WTC11 (cell line): ENCODE data around the gene PKP3.

ENCODE experiments used
- ATF1 ChIP-seq: sonication (generic); formaldehyde crosslinking; IDR thresholded peaks from 2 replicates; pipeline ENCODE4 v1.8.1; 2023; ENCODE audit warnings: mild to moderate bottlenecking, moderate library complexity, missing genetic modification reagents
- GRHL2 ChIP-seq: fragments of 250-450 bp; sonication (Bioruptor Pico); IDR thresholded peaks from 2 replicates; pipeline ENCODE4 v1.8.0; 2022; ENCODE audit warnings: mild to moderate bottlenecking, moderate library complexity; ENCODE audit not compliant: insufficient replicate concordance, severe bottlenecking
- TF ChIP-seq, protein P1 (sequence below): sonication (generic); formaldehyde crosslinking; IDR thresholded peaks from 2 replicates; pipeline ENCODE4 v1.8.0; 2022; ENCODE audit warnings: mild to moderate bottlenecking, missing genetic modification reagents
- TF ChIP-seq, protein P2 (sequence below): sonication (generic); formaldehyde crosslinking; IDR thresholded peaks from 2 replicates; pipeline ENCODE4 v1.8.0; 2022; ENCODE audit warnings: mild to moderate bottlenecking, missing genetic modification reagents
- TF ChIP-seq, protein P3 (sequence below): fragments of 200-600 bp; IDR thresholded peaks from 2 replicates; pipeline ENCODE4 v1.8.0; 2022; ENCODE audit warnings: antibody characterized with exemption

DNA sequence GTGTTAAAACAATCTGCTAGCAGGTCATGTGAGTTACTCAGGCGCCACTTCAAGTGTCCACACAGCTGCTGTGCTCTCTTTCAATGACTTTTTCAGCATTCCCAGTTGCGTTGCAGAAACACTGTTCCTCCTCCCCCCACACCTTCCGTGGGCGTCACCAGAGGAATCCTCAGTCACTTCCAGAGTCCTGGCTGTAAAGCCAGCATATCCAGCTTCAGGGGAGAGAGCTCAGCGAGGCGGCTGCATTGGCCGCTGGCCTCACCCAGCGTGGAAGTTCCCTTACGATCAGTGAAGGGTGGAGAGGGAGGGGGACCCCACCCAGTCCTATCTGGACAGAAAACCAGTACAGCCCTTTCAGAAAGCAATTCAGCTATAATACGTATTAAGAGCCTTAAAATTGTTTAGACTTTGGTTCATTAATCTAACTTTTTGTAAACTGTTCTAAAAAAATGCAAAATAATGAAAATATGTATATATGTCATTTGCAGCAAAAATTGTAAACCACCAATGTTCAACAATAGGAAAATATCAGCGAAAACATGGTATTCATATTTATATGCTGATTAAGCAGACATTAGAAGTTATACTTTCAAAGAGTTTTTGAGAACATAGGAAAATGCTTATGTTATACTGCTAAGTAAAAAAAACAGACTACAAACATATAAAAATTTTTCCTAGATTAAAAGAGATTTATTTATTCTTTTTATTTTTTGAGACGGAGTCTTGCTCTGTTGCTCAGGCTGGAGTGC, 50.6 kb downstream of the PKP3 start:
- TF ChIP-seq, protein P1, sequence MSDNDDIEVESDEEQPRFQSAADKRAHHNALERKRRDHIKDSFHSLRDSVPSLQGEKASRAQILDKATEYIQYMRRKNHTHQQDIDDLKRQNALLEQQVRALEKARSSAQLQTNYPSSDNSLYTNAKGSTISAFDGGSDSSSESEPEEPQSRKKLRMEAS = no peak
- TF ChIP-seq, protein P2, sequence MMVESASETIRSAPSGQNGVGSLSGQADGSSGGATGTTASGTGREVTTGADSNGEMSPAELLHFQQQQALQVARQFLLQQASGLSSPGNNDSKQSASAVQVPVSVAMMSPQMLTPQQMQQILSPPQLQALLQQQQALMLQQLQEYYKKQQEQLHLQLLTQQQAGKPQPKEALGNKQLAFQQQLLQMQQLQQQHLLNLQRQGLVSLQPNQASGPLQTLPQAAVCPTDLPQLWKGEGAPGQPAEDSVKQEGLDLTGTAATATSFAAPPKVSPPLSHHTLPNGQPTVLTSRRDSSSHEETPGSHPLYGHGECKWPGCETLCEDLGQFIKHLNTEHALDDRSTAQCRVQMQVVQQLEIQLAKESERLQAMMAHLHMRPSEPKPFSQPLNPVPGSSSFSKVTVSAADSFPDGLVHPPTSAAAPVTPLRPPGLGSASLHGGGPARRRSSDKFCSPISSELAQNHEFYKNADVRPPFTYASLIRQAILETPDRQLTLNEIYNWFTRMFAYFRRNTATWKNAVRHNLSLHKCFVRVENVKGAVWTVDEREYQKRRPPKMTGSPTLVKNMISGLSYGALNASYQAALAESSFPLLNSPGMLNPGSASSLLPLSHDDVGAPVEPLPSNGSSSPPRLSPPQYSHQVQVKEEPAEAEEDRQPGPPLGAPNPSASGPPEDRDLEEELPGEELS (CRISPR knock-in tag) = no peak
- no peak for TF ChIP-seq ATF1 (CRISPR knock-in tag)
- TF ChIP-seq, protein P3, sequence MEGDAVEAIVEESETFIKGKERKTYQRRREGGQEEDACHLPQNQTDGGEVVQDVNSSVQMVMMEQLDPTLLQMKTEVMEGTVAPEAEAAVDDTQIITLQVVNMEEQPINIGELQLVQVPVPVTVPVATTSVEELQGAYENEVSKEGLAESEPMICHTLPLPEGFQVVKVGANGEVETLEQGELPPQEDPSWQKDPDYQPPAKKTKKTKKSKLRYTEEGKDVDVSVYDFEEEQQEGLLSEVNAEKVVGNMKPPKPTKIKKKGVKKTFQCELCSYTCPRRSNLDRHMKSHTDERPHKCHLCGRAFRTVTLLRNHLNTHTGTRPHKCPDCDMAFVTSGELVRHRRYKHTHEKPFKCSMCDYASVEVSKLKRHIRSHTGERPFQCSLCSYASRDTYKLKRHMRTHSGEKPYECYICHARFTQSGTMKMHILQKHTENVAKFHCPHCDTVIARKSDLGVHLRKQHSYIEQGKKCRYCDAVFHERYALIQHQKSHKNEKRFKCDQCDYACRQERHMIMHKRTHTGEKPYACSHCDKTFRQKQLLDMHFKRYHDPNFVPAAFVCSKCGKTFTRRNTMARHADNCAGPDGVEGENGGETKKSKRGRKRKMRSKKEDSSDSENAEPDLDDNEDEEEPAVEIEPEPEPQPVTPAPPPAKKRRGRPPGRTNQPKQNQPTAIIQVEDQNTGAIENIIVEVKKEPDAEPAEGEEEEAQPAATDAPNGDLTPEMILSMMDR = no peak
- no peak for TF ChIP-seq GRHL2 (CRISPR knock-in tag)
